NCI-H526 (cell line): ENCODE results near the gene EML4.
"Not testable (repeated sequence)": the region's sequence is repeated elsewhere in the genome, so short reads cannot be mapped to it uniquely, and the experiment has no call there.

Source experiments
- DNase-seq, 2 experiments: peaks; one replicate each; lab custom pipeline; 2025; lab: John Stamatoyannopoulos, UW

Gene EML4

GRCh38 chr2:42169100-42169873 lies at the start of gene EML4:
Gene EML4 (plus strand): TSS chr2:42169353. CDS start chr2:42169612, 259 bp downstream.
- DNase-seq, result peak; percentile 46 to 94

- no peak for DNase-seq
These were observed 45.7 kb upstream of the EML4 start for GRCh38 chr2:42123426-42123825.

GRCh38 chr2:42124011-42124785 lies 45.0 kb upstream of the EML4 start:
- no peak for DNase-seq

GRCh38 chr2:42125841-42126594 lies 43.1 kb upstream of the EML4 start:
- no peak for DNase-seq

GRCh38 chr2:42126873-42127272 lies 42.3 kb upstream of the EML4 start:
- not testable (repeated sequence) for DNase-seq

GRCh38 chr2:42127425-42128424 lies 41.4 kb upstream of the EML4 start:
- no peak for DNase-seq

- no peak for DNase-seq
These were observed 40.2 kb upstream of the EML4 start for GRCh38 chr2:42128721-42129486.

GRCh38 chr2:42129487-42129852 lies 39.7 kb upstream of the EML4 start:
- DNase-seq, result no peak

- DNase-seq, result no peak
These were observed 39.2 kb upstream of the EML4 start for GRCh38 chr2:42129947-42130346.

- not testable (repeated sequence) for DNase-seq
These were observed 38.3 kb upstream of the EML4 start for GRCh38 chr2:42130858-42131257.

GRCh38 chr2:42132191-42132965 lies 36.8 kb upstream of the EML4 start:
- no peak for DNase-seq

- peak; percentile 32 to 67 for DNase-seq
These were observed 36.0 kb upstream of the EML4 start for GRCh38 chr2:42132966-42133641.

GRCh38 chr2:42133771-42134195 lies 35.4 kb upstream of the EML4 start:
- DNase-seq, result no peak

GRCh38 chr2:42134401-42134932 lies 34.7 kb upstream of the EML4 start:
- DNase-seq, result not testable (repeated sequence)

- DNase-seq, result no peak
These were observed 33.5 kb upstream of the EML4 start for GRCh38 chr2:42135381-42136312.

- no peak for DNase-seq
These were observed 32.4 kb upstream of the EML4 start for GRCh38 chr2:42136782-42137124.

GRCh38 chr2:42137125-42137841 lies 31.9 kb upstream of the EML4 start:
- no peak for DNase-seq
